ENCODE measurements around the gene MCC.

MCC gene

GRCh38 chr5:113270086-113270485, 218.2 kb downstream of the MCC start:
- no peak for DNase-seq (ENCODE audit: low read depth)

DNA sequence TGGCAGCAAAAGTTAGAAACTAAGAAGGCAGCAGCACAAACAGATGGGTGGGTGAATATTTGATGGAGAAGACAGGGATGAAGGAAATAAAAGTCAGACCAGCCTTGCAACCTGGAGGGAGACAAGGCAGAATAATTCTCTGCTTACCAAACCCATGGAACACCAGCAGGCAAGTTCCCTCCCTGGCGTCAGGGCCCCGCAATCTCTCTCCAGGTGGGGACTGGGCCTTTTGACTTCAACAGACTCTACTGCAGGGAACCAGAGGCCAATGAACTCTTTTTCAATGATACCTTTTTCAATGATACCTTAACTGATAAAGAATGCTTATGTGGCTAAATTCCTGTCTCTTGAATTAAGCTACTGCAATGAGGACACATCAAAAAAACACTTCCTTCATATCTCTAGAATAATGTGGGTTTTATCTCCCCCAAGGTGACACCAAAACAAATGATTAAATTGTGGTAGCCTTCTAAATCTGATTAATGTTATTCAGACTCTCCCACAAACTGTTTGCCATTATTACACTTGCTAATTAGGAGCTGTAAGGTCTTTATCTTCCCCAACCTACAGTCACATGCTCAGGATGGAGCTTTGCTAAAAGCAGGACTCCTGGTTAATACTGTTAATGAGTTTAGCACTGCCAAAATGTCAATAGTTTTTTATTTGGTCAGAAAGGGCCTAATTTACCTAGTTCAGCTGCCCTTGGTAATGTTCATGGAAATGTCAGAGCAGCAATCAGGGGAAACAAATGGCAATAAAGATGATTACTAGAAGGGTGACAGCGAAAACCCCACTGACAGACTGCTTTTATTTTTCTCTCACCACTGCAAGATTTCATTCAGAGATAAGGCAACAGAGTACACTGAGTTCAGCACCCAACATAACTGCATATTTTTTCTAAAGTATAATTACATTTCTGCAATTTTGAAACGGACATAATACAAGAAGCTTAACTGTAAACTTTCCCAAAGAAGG, 218.9 kb downstream of the MCC start:
- DNase-seq (ENCODE audit: low read depth), result no peak

DNA sequence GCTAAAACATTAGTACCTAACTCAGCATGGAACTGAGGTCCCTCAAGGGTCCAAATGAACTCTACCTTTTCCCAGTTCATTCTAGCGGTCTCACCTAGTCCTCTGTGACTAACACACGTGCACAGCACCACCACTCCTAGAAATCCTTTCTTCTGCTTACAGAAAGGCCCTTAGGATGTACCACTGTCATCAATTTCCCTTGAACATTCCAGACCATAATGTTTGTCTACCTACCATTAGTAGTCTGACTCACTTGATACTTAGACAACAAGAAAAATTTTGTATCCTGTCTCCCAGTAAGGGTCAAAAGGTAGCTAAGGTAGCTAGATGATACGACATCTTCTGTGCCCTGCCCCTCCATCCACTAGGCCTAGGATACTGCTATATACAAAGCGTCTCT, 220.0 kb downstream of the MCC start:
- no peak for DNase-seq (ENCODE audit: low read depth)

- DNase-seq (ENCODE audit: low read depth), result no peak
These were observed 220.8 kb downstream of the MCC start for GRCh38 chr5:113267361-113267900.

GRCh38 chr5:113266913-113267227, 221.4 kb downstream of the MCC start:
- no peak for DNase-seq (ENCODE audit: low read depth)

- DNase-seq (ENCODE audit: low read depth), result no peak
These were observed 221.9 kb downstream of the MCC start for GRCh38 chr5:113266227-113266912.

GRCh38 chr5:113265190-113265589, 223.1 kb downstream of the MCC start:
- DNase-seq (ENCODE audit: low read depth), result no peak

DNA sequence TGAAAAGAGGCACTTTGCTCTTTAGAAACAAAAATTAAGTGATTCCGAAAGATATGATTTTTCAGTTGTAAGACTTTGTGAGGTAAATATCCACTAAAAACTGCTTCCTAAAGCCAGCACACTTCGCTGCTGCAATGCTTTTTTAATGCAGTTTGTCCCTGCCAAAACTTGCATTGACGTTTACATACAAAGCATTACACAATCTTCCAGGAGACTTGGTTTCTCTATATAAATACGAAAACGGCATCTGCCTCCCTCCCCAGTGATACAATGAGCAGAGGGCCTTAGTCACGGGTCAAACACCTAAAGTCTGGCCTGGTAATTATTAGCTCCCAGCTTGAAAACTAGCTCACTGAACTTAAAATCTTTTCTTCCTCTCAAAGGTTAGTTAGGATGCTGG, 224.2 kb downstream of the MCC start:
- DNase-seq (ENCODE audit: low read depth), result no peak

- no peak for DNase-seq (ENCODE audit: low read depth)
These were observed 224.7 kb downstream of the MCC start for GRCh38 chr5:113263545-113263944.

DNA sequence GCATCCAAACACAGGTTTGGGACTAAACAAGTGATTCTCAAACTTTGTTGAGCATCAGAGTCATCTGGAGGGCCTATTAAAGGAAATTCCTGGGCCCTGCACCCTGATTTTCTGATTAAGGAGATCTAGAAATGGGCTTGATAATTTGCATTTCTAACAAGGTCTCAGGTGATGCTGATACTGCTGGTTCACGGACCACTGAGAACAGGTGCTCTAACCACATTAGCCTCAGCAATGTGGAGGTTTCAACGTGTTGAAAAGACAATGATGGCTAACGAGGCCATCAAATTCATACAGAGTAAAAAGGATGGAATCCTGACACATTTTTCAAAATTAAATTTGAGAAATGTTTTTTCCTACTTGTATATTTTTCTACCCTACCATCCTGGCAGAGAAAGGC, 225.6 kb downstream of the MCC start:
- DNase-seq (ENCODE audit: low read depth), result no peak

DNA sequence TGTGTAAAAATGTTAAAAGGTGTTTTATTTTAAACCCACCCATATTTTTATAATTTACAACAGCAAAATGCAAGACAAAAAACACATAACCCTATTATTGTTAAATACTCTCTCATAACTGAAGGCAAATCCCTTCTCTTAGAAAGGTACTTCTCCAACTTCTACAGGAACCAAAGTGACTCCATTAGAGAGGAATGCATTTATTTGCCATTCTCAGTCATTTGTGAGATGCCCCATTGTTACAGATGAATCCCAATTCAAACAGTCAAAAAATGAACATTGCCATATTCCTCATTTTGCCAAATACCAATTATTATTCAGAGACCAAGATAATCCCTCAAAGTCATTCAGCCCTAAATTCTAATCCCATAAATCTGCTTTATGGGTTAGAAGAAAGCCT, 229.2 kb downstream of the MCC start:
- DNase-seq (ENCODE audit: low read depth), result no peak

DNA sequence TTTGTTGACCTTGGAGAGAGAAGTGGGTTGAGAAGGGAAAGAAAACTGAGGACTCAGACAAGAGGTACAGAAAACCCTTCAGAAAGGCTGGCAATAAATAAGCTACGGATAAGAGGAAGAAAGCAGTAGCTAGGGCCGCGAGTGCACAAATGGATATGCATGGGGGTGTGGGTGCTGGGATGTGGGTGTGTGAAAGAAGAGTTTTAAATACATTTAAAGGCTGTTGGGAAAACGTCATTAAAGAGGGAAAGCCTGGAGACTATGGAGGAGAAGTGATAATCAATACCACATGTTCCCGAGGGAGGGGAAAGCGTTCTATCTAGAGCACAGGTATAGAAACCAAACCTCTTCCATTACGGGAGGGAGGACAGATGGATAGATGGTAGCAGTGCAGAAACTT, 230.7 kb downstream of the MCC start:
- DNase-seq (ENCODE audit: low read depth), result no peak

DNA sequence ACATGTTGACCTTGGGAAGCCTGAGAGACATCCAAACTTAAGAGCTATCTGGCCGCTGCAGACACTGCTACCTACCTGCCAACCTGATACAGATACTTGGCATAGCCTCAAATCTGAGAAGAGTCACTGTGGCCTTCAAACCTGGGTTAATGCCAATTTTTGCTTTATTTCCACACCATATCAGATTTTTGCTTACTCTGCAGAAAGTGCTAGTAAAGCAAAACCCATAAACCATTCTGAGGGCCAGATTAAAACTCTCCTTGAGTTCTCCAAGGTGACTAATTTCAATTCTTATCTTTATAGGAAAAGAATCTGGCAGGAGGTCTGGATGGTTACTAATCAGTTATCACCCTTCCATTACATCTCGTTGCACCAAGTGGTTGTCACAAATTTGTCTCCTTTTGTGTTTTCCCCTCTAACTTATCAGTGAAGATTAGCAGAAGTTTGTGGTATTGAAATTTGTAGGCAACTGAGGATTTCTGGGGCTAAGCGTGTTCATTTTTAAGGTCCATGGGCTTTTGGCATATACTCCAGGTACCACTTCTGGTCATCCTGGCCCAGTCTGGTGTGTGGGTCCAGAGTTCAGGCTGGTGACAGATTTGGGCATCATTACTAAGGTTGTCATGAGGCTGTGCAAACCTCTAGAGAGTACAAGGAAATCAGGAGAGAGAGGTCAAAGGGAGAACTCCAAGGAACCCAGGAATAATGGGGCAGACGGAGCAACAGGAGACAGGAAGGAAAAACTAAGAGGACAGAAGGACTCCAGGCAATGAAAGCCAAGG, 231.4 kb downstream of the MCC start:
- no peak for DNase-seq (ENCODE audit: low read depth)

DNA sequence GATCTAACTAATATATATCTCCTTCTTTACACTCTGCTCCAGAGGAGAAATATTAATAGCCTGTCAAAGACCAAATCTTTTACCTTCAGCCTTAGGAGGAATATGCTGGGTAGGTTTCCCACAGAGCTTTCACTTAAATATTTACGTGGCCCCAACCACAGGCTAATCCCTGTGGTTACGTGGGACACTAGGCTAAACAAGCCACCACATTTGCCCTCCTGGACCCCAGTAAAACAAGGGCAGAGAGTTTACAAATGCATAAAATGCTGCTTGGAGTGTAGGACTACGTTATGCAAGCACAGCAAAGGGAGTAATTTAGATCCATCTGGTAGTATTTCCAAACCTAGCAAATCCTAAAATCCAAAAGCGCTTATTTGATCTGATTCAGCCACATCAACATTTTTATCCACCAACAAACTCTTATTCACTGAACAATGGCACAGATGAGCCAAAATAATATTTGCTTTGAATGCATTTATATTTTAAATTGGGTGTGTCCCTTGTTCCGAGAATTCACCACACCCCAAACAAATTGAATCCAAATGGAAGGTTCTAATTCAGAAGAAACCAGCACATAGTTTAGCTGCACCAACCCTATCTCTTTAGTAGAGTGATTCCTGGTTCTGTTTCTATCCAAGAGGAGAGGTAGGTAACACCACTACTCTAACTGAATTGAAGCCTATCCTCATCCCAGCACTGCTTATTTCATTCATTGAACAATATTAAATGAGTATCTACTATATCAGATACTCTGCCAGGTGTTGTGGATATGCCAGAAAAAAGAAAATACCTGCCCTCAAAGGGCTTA, 232.5 kb downstream of the MCC start:
- no peak for DNase-seq (ENCODE audit: low read depth)

DNA sequence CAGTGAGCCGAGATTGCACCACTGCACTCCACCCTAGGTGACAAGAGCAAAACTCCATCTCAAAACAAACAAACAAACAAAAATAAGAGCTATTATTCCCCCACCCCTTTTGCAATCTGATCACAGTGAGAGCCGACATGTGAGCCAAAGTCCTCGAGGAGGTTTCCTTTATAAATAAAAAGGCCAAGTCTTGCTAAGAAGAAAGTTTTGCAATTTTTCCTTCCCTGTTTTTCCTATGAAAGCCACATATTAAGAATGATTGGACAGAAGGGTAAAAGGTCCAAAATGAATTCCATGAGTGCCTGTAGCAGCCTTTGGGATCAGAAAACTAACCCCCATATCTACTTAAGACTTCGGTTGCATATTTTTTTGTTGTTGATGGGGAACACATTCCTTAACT, 233.1 kb downstream of the MCC start:
- no peak for DNase-seq (ENCODE audit: low read depth)

GRCh38 chr5:113253037-113253436, 235.2 kb downstream of the MCC start:
- DNase-seq (ENCODE audit: low read depth), result no peak

DNA sequence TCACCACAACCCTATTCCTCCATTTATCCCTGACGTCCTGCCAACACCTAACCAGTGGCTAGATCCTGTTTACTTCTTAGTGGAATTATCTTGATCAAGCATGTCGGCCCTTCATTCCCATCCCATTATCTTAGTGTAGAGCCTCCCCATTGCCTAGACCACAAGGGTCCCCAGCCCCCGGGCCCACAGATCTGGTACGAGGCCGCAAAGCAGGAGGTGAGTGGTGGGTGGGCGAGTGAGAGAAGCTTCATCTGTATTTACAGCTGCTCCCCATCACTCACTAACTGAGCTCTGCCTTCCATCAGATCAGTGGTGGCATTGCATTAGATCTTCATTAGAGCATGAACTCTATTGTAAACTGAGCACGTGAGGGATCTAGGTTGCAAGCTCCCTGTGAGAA, 236.2 kb downstream of the MCC start:
- DNase-seq (ENCODE audit: low read depth), result no peak

GRCh38 chr5:113250341-113250953, 237.8 kb downstream of the MCC start:
- no peak for DNase-seq (ENCODE audit: low read depth)

GRCh38 chr5:113249206-113249605, 239.0 kb downstream of the MCC start:
- DNase-seq (ENCODE audit: low read depth), result no peak

DNA sequence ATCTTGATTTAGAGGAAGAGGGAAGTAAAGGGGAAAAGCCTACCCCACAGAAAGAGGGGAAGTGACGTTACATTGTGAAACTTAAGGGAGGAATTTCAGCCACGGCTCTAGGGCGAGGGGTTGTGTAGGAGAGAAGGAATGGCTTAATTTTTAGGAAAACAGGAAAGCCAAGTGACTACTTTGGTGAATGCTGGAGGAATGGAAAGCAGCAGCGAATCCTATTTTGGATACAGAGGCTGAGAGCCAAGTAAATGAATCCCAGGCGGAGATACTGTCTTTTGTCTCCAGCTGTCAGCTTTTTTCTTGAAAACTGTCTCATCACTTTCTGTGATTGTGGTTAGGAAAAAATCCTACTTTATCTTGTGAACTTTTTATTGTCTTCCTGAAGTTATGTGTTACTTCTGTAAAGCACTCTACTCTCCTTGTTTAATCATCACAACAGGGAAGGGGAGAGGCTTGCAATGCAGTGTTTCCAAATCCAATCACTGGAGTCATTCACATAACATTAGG, 241.8 kb downstream of the MCC start:
- no peak for DNase-seq (ENCODE audit: low read depth)
